ENCODE results near the gene PGM1. TPM values are rescaled to one million over a fixed set of nuclear protein-coding genes. Genes with fewer than 3 reads are reported as not detected.

The PGM1 gene
- total and polyA plus RNA-seq, 2 of the 13 experiments (the other 11 are each of a cell fraction or from before 2014, with no cell fraction given): 51.6 to 105 TPM

DNA sequence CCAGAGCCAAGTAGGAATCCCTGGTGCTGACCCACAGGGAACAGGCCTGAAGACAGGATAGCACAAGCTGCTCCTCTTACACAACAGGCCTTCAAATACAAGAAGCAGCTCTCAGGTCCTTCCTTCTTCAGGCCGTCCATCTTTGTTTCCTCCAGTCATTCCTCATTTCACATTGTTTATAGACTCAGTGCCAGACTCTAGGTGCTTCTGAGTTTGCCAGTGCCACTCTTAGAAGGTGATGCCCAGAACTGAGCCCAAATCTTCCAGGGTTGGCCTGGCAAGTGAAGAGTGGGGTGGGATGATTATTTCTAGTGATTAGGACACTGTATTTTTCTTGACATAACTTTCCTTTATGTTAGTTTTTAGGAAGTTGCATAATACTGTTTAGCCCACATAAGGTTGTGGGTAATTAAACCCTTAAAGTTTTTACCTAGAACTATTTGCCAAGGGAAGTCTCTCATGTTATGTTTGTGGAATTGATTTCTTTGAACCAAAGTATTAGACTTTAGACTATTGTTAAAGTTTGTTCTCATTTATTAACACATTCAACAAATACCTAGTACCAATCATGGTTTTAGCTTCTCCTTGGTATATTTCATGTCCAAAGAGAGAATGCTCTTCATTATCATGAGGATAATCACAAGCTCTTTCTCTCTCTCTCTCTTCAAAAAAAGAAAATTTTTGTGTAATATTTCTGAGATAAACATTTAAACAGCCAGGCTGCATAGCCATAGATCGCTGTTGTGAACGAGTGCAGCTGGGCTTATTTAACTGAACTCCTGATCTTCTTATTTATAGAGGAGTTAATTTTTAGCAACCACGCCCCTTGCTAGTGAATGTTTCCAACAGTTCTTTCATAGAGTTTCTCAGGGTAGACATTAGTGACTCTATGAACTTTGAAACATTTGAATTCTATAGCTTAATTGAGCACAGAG is 47.7 kb downstream of the PGM1 start (continued):
- TF ChIP-seq NKX3-1 (CRISPR knock-in tag; IDR thresholded peaks at IDR 0.05) (no peak; the same call in 1 of the 2 replicates), ZFP36 (IDR thresholded peaks at IDR 0.05; ENCODE audit: borderline replicate concordance, low read depth, low read length, partially characterized antibody) (no peak), ZNF589 (CRISPR knock-in tag; conservative IDR thresholded peaks at IDR 0.05) (no peak), CBX2 (IDR thresholded peaks at IDR 0.05; ENCODE audit: low read depth, low read length) (no peak), CBX2 (CRISPR knock-in tag; IDR thresholded peaks at IDR 0.05; ENCODE audit: low read depth) (no peak), MAFK (conservative IDR thresholded peaks at IDR 0.05 in 1 of 2, IDR thresholded peaks at IDR 0.05 in 1 of 2; ENCODE audit: low read length in 2 of 2) (no peak), RXRB (CRISPR knock-in tag; IDR thresholded peaks at IDR 0.05; ENCODE audit: borderline replicate concordance) (peak; percentile 66; the same call in 1 of the 2 replicates), NFE2L2 (IDR thresholded peaks at IDR 0.05; ENCODE audit: low read length) (no peak), BHLHE40 (IDR thresholded peaks at IDR 0.05; ENCODE audit: low read length) (no peak), ZNF775 (CRISPR knock-in tag; IDR thresholded peaks at IDR 0.05; ENCODE audit: borderline replicate concordance) (no peak), ZBTB21 (CRISPR knock-in tag; IDR thresholded peaks at IDR 0.05) (no peak), ZNF274 (CRISPR knock-in tag; IDR thresholded peaks at IDR 0.05) (no peak), SYNCRIP (IDR thresholded peaks at IDR 0.05; ENCODE audit: insufficient read depth, low read depth, low read length) (no peak), TRIM24 (CRISPR knock-in tag; IDR thresholded peaks at IDR 0.05) (no peak), SP4 (CRISPR knock-in tag; IDR thresholded peaks at IDR 0.05) (no peak)
- TF ChIP-seq, protein P1, sequence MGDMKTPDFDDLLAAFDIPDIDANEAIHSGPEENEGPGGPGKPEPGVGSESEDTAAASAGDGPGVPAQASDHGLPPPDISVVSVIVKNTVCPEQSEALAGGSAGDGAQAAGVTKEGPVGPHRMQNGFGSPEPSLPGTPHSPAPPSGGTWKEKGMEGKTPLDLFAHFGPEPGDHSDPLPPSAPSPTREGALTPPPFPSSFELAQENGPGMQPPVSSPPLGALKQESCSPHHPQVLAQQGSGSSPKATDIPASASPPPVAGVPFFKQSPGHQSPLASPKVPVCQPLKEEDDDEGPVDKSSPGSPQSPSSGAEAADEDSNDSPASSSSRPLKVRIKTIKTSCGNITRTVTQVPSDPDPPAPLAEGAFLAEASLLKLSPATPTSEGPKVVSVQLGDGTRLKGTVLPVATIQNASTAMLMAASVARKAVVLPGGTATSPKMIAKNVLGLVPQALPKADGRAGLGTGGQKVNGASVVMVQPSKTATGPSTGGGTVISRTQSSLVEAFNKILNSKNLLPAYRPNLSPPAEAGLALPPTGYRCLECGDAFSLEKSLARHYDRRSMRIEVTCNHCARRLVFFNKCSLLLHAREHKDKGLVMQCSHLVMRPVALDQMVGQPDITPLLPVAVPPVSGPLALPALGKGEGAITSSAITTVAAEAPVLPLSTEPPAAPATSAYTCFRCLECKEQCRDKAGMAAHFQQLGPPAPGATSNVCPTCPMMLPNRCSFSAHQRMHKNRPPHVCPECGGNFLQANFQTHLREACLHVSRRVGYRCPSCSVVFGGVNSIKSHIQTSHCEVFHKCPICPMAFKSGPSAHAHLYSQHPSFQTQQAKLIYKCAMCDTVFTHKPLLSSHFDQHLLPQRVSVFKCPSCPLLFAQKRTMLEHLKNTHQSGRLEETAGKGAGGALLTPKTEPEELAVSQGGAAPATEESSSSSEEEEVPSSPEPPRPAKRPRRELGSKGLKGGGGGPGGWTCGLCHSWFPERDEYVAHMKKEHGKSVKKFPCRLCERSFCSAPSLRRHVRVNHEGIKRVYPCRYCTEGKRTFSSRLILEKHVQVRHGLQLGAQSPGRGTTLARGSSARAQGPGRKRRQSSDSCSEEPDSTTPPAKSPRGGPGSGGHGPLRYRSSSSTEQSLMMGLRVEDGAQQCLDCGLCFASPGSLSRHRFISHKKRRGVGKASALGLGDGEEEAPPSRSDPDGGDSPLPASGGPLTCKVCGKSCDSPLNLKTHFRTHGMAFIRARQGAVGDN (CRISPR knock-in tag; IDR thresholded peaks at IDR 0.05): no peak
- TF ChIP-seq, protein P2, sequence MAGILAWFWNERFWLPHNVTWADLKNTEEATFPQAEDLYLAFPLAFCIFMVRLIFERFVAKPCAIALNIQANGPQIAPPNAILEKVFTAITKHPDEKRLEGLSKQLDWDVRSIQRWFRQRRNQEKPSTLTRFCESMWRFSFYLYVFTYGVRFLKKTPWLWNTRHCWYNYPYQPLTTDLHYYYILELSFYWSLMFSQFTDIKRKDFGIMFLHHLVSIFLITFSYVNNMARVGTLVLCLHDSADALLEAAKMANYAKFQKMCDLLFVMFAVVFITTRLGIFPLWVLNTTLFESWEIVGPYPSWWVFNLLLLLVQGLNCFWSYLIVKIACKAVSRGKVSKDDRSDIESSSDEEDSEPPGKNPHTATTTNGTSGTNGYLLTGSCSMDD (CRISPR knock-in tag; IDR thresholded peaks at IDR 0.05): no peak
- TF ChIP-seq, protein P3, sequence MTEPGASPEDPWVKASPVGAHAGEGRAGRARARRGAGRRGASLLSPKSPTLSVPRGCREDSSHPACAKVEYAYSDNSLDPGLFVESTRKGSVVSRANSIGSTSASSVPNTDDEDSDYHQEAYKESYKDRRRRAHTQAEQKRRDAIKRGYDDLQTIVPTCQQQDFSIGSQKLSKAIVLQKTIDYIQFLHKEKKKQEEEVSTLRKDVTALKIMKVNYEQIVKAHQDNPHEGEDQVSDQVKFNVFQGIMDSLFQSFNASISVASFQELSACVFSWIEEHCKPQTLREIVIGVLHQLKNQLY (CRISPR knock-in tag; IDR thresholded peaks at IDR 0.05): no peak
- TF ChIP-seq, protein P4, sequence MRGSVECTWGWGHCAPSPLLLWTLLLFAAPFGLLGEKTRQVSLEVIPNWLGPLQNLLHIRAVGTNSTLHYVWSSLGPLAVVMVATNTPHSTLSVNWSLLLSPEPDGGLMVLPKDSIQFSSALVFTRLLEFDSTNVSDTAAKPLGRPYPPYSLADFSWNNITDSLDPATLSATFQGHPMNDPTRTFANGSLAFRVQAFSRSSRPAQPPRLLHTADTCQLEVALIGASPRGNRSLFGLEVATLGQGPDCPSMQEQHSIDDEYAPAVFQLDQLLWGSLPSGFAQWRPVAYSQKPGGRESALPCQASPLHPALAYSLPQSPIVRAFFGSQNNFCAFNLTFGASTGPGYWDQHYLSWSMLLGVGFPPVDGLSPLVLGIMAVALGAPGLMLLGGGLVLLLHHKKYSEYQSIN (CRISPR knock-in tag; IDR thresholded peaks at IDR 0.05; ENCODE audit: borderline replicate concordance): no peak

Data from HepG2 (cell line).